Activated CD4-positive, alpha-beta T cell treated with anti-CD3 and anti-CD28 coated beads, Interleukin-2, amount 50 U/mL, for 4 hours (primary cell): ENCODE data around the gene PRR33.
"Not testable (repeated sequence)": the region's sequence is repeated elsewhere in the genome, so short reads cannot be mapped to it uniquely, and the experiment has no call there.

ENCODE experiments used
- DNase-seq, 2 experiments: peaks; one replicate each; pipeline ENCODE4 v3.0.0-alpha.2; 2020

The PRR33 gene

GRCh38 chr11:1874441-1875092 lies 17.1 kb downstream of the PRR33 start:
- DNase-seq = not testable (repeated sequence)

GRCh38 chr11:1873813-1874150 lies 17.9 kb downstream of the PRR33 start:
- DNase-seq = not testable (repeated sequence)

- DNase-seq = no peak
These were observed 18.5 kb downstream of the PRR33 start for GRCh38 chr11:1873048-1873812.

GRCh38 chr11:1872267-1872985 lies 19.3 kb downstream of the PRR33 start:
- DNase-seq = no peak

GRCh38 chr11:1871531-1871930 lies 20.2 kb downstream of the PRR33 start:
- DNase-seq = no peak

- peak in 1 of 2 experiments; percentile 20 for DNase-seq
These were observed 20.8 kb downstream of the PRR33 start for GRCh38 chr11:1870721-1871466.

GRCh38 chr11:1870326-1870696 lies 21.4 kb downstream of the PRR33 start:
- DNase-seq = no peak

GRCh38 chr11:1869427-1870325 lies 22.0 kb downstream of the PRR33 start:
- DNase-seq = no peak

GRCh38 chr11:1868636-1869291 lies 22.9 kb downstream of the PRR33 start:
- no peak for DNase-seq

- no peak for DNase-seq
These were observed 23.5 kb downstream of the PRR33 start for GRCh38 chr11:1868056-1868635.

- DNase-seq = no peak
These were observed 24.3 kb downstream of the PRR33 start for GRCh38 chr11:1867381-1867780.

GRCh38 chr11:1866776-1867175 lies 24.9 kb downstream of the PRR33 start:
- DNase-seq = no peak

GRCh38 chr11:1866226-1866625 lies 25.5 kb downstream of the PRR33 start:
- no peak for DNase-seq

- no peak for DNase-seq
These were observed 26.6 kb downstream of the PRR33 start for GRCh38 chr11:1864831-1865665.

GRCh38 chr11:1864231-1864630 lies 27.5 kb downstream of the PRR33 start:
- no peak for DNase-seq

- DNase-seq = no peak
These were observed 28.1 kb downstream of the PRR33 start for GRCh38 chr11:1863352-1864216.

- DNase-seq = no peak
These were observed 28.9 kb downstream of the PRR33 start for GRCh38 chr11:1862588-1863351.
